ENCODE results near the gene PAPPA. TPM values are rescaled to one million over a fixed set of nuclear protein-coding genes. Genes with fewer than 3 reads are reported as not detected.

The PAPPA gene
- polyA plus RNA-seq, 1 of the 3 experiments (the other 2 are of a cell fraction): 44.5 TPM

DNA sequence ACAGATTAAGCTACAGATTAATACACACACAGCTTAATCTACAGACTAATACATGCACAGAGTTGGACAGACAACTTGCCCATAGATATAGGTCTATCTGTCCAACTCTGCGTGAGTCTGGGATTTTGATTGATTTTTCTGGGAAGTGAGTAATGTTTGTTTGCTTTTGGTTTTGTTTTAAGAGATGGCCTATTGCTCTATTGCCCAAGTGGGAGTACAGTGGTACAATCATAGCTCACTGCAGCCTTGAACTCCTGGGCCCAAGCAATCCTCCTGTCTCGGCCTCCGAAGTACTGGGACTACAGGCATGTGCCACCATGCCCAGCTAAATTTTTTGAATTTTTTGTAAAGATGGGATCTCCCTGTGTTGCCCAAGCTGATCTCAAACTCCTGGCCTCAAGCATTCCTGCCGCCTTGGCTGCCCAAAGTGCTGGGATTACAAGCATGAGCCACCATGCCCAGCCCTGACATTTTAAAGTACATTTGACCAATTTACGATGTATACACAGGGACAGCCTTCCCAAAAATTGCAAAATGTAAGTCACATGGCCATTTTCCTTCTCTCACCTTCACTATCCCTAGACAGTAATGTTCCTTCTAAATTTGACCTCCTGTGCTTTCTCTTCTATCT is 50.8 kb downstream of the PAPPA start:
- Histone ChIP-seq H3K79me2 (ENCODE audit: insufficient read depth) (peaks cover 86% of the 10 kb centered on the region), H2AFZ (ENCODE audit: low read depth) (no peak overlapping the region), H3K9me3 (no peaks in the 10 kb centered on the region), H4K20me1 (ENCODE audit: insufficient read depth) (peaks cover 57% of the 10 kb centered on the region), H3K9me2 (no peaks in the 10 kb centered on the region), H3K27me3 (ENCODE audit: insufficient read depth) (no peaks in the 10 kb centered on the region), H3K4me1 (ENCODE audit: control insufficient read depth in 1 of 2, insufficient read depth in 2 of 2, low read depth in 1 of 2, low read length in 1 of 2) (peaks cover 0 to 27% of the 10 kb centered on the region in 2 experiments; a peak in 2 of 4 replicates), H3K27ac (ENCODE audit: low read depth in 2 of 2, low read length in 1 of 2) (peak overlapping the region in 1 of 2 experiments; percentile 86; a peak in 1 of 4 replicates), H3K4me2 (no peak overlapping the region), H3K36me3 (replicated peaks in 1 of 2; ENCODE audit: control insufficient read depth in 1 of 2, insufficient read depth in 2 of 2, low read length in 1 of 2) (peaks cover 3 to 74% of the 10 kb centered on the region in 2 experiments), H3K4me3 (ENCODE audit: low read depth in 2 of 2, low read length in 1 of 2) (no peak overlapping the region), H3F3A (replicated peaks; ENCODE audit: insufficient read depth) (peaks cover 37% of the 10 kb centered on the region), H3K9ac (no peak overlapping the region)
- TF ChIP-seq RXRA (IDR thresholded peaks at IDR 0.05; ENCODE audit: borderline replicate concordance, low read depth) (no peak), RFX5 (IDR thresholded peaks at IDR 0.05; ENCODE audit: low read length) (no peak), NFIC (IDR thresholded peaks at IDR 0.05; ENCODE audit: borderline replicate concordance) (no peak), CHD2 (IDR thresholded peaks at IDR 0.05; ENCODE audit: low read length, partially characterized antibody) (no peak), YY1 (IDR thresholded peaks at IDR 0.05; ENCODE audit: low read depth) (no peak), SIN3A (IDR thresholded peaks at IDR 0.05; ENCODE audit: borderline replicate concordance, low read depth, low read length) (no peak), GATA2 (CRISPR knock-in tag; IDR thresholded peaks at IDR 0.05) (no peak), MAX (IDR thresholded peaks at IDR 0.05; ENCODE audit: low read depth) (no peak), MEF2A (IDR thresholded peaks at IDR 0.05; ENCODE audit: borderline replicate concordance, low read depth) (no peak), JUND (IDR thresholded peaks at IDR 0.05) (no peak), ELF1 (IDR thresholded peaks at IDR 0.05) (no peak), SMC3 (IDR thresholded peaks at IDR 0.05; ENCODE audit: low read depth, low read length) (no peak), EZH2phosphoT487 (IDR thresholded peaks at IDR 0.05; ENCODE audit: borderline replicate concordance, low read depth) (no peak), NRF1 (IDR thresholded peaks at IDR 0.05; ENCODE audit: low read depth, low read length) (no peak), POLR2AphosphoS5 (IDR thresholded peaks at IDR 0.05; ENCODE audit: low read depth, low read length) (no peak), FOSL2 (IDR thresholded peaks at IDR 0.05; ENCODE audit: borderline replicate concordance, low read depth) (no peak), GABPA (IDR thresholded peaks at IDR 0.05; ENCODE audit: low read depth) (no peak), TCF12 (IDR thresholded peaks at IDR 0.05) (no peak), MXI1 (IDR thresholded peaks at IDR 0.05; ENCODE audit: low read depth, low read length) (no peak)
- TF ChIP-seq, protein P1, sequence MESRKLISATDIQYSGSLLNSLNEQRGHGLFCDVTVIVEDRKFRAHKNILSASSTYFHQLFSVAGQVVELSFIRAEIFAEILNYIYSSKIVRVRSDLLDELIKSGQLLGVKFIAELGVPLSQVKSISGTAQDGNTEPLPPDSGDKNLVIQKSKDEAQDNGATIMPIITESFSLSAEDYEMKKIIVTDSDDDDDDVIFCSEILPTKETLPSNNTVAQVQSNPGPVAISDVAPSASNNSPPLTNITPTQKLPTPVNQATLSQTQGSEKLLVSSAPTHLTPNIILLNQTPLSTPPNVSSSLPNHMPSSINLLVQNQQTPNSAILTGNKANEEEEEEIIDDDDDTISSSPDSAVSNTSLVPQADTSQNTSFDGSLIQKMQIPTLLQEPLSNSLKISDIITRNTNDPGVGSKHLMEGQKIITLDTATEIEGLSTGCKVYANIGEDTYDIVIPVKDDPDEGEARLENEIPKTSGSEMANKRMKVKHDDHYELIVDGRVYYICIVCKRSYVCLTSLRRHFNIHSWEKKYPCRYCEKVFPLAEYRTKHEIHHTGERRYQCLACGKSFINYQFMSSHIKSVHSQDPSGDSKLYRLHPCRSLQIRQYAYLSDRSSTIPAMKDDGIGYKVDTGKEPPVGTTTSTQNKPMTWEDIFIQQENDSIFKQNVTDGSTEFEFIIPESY (IDR thresholded peaks at IDR 0.05; ENCODE audit: borderline replicate concordance, low read depth): no peak
- ChIA-PET POLR2A (no interaction called here), CTCF (interaction anchor here (0.8 to 1.1 kb wide), 2 partner anchors 52 to 368 kb away, joined by 3 read pairs; no protein-coding TSS in a partner anchor)
- WGBS (ENCODE audit: low lambda C conversion rate): 100% methylated on average over 4 of the region's 5 CpGs
- no peak for DNase-seq
